NCI-H1436 (cell line): ENCODE data around the gene CCDC88C.

ENCODE experiments used
- DNase-seq: peaks from one replicate; lab custom pipeline; 2025; lab: John Stamatoyannopoulos, UW

The CCDC88C gene

GRCh38 chr14:91343051-91343450 lies 74.6 kb downstream of the CCDC88C start:
- DNase-seq, result no peak

GRCh38 chr14:91342206-91342760 lies 75.3 kb downstream of the CCDC88C start:
- DNase-seq, result no peak

GRCh38 chr14:91341751-91342154 lies 75.9 kb downstream of the CCDC88C start:
- no peak for DNase-seq

- DNase-seq, result no peak
Measured at GRCh38 chr14:91341334-91341733, 76.3 kb downstream of the CCDC88C start.

GRCh38 chr14:91339671-91340369 lies 77.8 kb downstream of the CCDC88C start:
- no peak for DNase-seq

GRCh38 chr14:91339076-91339475 lies 78.5 kb downstream of the CCDC88C start:
- no peak for DNase-seq

- DNase-seq, result no peak
Measured at GRCh38 chr14:91338379-91338778, 79.2 kb downstream of the CCDC88C start.

- no peak for DNase-seq
Measured at GRCh38 chr14:91337699-91338335, 79.8 kb downstream of the CCDC88C start.

- DNase-seq, result no peak
Measured at GRCh38 chr14:91336093-91336450, 81.5 kb downstream of the CCDC88C start.

GRCh38 chr14:91335191-91336092 lies 82.2 kb downstream of the CCDC88C start:
- no peak for DNase-seq

- no peak for DNase-seq
Measured at GRCh38 chr14:91333650-91334039, 84.0 kb downstream of the CCDC88C start.

GRCh38 chr14:91332986-91333649 lies 84.5 kb downstream of the CCDC88C start:
- DNase-seq, result no peak

- no peak for DNase-seq
Measured at GRCh38 chr14:91332171-91332985, 85.2 kb downstream of the CCDC88C start.

GRCh38 chr14:91331721-91332120 lies 85.9 kb downstream of the CCDC88C start:
- no peak for DNase-seq

- no peak for DNase-seq
Measured at GRCh38 chr14:91330856-91331255, 86.8 kb downstream of the CCDC88C start.

GRCh38 chr14:91330096-91330696 lies 87.4 kb downstream of the CCDC88C start:
- DNase-seq, result no peak

GRCh38 chr14:91329486-91330014 lies 88.1 kb downstream of the CCDC88C start:
- DNase-seq, result no peak

- DNase-seq, result no peak
Measured at GRCh38 chr14:91328313-91329050, 89.1 kb downstream of the CCDC88C start.

- no peak for DNase-seq
Measured at GRCh38 chr14:91327661-91328312, 89.8 kb downstream of the CCDC88C start.
